Activated CD4-positive, alpha-beta T cell treated with anti-CD3 and anti-CD28 coated beads, Interleukin-2, amount 50 U/mL, for 16 hours (primary cell): ENCODE measurements around the gene TMIE.

Experiments used
- DNase-seq: peaks from one replicate; pipeline ENCODE4 v3.0.0-alpha.2; 2020

The TMIE gene

DNA sequence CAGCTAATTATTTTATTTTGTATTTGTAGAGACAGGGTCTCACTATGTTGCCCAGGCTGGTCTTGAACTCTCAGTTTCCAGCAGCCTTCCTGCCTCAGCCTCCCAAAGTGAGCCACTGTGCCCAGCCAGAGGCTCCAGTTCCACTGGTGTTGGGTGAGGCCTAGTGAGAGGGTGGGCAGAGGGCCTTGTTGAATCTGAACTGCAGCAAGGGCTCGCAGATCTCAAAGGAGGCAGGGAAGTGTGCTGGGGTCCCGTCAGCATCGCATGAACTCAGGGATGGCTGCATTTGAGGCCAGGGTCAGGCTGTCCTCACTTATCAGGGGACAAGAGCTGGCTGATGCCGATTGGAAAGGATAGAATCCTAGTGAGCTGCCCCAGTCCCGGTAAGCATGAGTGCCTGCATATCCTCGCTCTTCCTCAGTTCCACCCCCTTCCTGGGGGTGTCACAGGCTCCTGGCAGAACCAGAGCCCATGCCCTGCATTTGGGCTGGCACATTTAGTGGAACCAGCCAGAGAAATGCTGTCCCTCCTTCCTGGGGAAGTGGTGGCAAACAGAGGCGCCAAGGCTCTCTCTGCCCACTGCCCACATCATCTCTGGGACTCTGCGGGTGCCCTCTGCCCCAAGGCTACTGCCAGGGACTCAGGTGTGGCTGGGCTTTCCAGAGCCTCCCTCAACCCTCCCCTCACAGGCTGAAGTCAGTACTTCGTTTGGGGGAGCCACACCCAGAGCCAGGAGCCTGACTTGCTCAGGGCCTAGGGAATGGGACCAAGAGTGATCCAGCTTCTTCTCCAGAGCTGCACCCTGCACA is 31.8 kb upstream of the TMIE start:
- no peak for DNase-seq

DNA sequence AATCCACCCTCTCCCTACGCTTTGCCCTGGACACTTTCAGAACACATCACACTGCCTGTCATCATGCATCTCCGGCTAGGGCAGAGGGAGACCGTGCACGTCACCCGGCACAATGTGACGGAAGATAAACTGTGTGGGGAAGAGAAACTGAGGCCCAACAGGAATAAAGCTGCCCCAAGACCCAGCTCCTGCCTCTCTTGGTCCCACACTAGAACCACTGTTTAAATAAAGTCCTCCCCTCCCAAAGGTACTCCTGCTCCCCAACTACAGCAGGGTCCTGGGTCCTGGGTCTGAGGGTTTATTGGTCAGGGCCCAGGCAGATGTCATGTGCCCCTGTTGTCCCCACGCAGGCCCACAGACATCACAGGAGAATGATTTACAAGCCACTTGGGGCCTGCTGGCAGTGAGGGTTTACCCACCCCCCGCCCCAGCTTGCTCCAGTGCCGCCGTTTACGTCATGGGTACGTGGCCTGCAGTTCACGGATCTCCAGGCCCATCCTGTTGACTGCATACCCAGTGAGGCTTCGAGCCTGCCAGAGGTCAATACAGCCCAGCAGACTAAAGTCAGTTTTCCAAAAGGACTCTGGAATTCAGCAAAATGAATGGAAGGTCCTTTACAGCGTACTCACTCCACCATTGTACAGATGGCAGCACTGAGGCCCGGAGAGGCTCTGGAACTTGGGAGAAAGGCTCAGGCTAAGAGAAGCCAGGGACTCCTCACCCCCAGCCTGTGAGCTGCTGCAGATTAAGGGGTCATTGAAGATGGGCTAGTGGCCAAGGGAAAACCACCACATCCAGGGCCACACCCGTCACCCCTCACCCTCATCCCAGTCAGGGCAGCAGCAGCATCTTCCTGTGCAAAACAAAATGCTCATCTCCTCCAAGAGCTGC is 30.9 kb upstream of the TMIE start:
- DNase-seq, result no peak

DNA sequence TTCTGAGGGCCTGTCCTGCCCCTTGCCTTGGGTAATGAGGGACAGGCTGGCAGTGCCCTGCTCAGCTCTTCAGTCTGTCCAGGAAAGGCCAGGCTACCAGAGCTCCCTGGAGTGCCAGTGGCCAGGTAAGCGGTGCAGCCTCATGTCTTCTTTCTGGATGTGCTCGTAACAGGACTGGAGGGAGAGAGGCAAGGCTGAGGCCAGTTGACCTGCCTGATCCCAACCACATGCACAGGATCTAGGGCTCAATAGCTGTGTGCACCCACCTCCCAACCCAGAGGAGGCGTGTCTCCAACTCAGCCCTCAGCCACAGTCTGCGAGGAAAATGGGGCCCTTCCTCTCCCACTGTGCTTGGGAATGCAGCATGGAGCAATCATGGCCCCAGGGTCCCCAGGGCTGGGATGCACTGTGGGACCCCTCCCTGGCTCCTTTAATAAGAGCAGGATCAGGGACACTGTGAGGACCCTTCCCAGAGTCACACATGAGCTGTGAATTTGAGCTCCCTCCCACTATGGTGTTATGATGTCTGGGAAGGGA is 30.2 kb upstream of the TMIE start:
- DNase-seq, result no peak

DNA sequence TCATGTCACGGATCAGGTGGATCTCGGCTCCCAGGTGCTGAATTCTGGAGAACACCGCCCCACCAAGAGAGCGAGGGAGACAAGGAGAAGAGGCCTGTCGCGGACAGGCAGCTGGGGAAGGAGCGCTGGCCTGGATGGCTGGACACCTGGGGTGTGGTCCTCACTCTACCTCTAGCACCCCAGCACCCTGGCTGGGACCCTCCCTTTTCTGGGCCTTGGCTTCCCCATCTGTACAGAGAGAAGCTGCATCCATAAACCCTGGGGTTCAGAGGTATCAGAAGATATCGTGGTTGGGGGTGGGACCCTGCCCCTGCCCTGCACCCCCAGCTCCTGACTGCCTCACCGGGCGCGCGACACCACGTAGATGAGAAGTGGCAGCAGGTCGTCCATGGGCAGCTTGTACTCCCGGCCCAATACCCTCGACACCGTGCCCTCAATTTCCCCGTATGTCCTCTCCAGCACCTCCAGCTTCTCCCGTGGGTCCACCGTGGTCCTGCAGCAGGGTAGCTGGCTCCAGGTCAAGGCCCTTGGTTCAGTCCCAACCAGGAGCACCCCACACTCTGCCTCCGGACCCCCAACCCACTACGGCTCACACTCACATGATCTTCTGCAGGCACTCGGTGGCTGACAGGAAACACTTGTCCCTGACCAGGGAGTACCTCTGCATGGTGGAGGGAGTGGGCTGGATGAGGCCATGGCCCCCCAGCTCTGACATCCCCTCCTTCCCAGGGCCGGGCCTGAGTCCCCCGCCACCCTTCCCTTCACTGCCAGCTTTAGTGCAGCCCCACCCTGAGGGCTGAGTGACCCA is 29.4 kb upstream of the TMIE start:
- DNase-seq, result no peak

DNA sequence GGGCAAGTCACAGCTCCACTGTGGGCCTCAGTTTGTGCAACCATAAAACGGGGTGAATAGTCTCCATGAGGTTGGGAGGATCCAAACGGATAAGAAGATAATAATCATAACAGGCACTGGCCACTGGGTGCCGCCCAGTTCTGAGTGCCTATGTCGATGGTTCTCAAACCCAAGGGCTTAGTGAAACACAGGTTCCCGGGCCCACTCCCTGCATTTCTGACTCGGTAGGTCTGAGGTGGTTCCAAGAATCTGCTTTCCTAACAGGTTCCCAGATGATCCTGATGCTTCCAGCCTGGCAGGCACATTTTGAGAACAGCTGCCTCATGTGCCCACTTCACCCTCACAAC is 28.9 kb upstream of the TMIE start:
- no peak for DNase-seq

GRCh38 chr3:46673151-46674030 is 27.8 kb upstream of the TMIE start:
- DNase-seq, result no peak

GRCh38 chr3:46674031-46674845 is 27.0 kb upstream of the TMIE start:
- DNase-seq, result no peak

GRCh38 chr3:46675426-46675825 is 25.8 kb upstream of the TMIE start:
- no peak for DNase-seq

- DNase-seq, result no peak
Observed at GRCh38 chr3:46675843-46676567, 25.2 kb upstream of the TMIE start.

DNA sequence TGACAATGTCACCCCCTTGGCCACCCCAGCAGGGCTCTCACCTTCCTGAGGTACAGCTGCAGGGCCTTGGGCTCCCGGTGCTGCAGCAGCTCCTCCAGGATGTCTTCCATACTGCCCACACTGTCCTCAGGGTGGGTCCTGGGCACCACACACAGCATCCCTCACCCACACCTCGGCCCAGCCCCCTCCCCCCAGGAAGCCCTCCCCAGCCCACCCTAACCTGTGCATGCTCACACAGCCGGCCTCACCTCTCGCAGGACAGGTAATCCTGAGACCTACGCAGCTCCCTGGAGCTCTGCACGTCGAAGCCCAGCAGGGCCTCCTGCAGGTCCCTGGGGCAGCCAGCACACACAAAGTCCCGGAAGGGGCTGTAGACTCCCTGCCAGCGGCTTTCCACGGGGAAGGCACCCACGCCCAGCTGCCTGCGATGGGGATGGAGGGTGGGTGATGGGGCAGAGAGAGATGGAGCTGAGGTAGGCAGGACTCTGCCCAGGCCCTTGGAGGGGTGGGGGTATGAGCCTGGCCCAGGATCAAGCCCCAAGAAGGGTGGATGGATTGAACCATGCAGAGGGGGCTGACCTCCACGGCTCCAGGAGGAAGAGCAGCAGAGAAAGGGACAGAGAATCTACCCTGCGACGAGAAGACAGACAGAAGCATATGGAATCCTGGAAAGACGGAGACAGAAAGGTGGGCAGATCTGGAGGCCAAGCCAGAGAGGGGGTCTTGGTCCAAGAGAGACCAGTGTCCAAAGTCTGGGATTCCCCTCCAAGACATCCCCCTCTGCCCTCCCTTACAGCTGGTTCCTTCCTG is 24.4 kb upstream of the TMIE start:
- no peak for DNase-seq

- DNase-seq, result no peak
Observed at GRCh38 chr3:46677411-46677726, 23.8 kb upstream of the TMIE start.

GRCh38 chr3:46678280-46678679 is 22.9 kb upstream of the TMIE start:
- DNase-seq, result no peak

DNA sequence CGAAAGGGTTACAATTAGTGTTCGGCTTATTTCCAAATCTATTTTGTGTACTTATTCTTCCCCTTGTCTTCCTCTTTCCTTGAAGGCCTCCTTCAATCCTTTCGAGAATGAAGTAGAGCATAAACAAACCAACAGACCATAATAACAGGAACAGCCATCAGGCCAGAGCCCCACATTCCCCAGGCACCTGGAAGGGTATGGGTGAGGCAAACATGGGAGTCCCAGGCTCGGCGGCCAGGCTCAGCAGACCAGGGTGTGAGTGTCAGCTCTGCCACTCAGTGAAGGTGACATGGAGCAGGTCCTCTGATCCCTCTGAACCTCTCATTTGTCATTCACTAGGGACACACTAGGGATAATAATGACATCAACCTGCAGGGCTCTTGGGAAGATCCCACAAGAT is 21.5 kb upstream of the TMIE start:
- no peak for DNase-seq

- no peak for DNase-seq
Observed at GRCh38 chr3:46680298-46680826, 20.8 kb upstream of the TMIE start.

GRCh38 chr3:46681387-46681786 is 19.8 kb upstream of the TMIE start:
- no peak for DNase-seq

DNA sequence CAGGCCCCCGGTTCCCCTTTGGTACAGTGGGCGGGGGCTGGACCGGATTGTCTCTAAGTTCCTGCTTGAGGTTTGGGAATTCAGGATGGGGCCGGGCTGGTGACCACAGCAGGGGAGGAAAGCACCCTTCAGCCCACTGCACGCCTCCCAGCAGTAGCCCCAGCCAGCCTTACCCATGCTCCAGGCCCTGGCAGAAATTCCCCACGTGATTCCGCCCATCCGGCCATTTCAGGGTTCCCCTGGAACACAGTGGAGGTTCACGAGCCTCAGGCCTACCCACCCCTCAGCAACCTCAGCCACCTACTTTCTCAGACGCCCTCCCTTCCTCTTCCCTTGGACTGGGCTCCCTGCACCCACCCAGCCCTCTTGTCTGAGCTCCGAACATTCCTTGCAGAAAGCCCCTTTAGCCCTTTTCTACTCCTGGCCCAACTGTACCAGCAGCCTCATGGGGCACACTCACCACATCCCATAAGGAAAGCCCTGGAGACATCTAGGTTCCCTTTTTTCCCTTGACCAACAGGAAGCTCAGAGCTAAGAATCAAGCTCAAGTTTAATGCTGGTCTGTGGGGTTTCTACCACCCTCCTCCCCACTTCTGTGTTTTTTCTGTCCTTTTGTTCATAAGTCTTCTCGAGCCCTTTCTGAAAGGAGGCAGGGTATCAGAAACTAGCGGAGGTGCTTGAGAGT is 19.2 kb upstream of the TMIE start:
- DNase-seq, result no peak

DNA sequence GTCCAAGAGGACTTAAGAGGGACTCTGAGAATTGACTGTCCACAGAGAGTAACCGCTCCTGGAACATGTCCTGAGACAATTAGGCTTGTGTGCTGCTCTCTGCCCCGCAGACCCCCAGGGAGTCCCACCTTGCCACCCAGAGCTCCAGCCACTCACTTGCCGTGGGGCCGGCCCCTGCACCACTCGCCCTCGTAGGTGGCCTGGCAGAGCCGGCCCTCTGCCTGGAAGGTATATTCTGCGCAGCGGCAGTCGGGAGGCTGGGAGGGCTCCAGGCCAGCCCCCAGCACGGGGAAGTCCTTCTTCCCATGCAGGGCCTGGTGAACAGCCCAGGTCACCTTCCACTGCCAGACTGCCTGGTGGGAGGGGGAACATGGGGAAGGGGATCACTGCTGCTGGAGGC is 18.2 kb upstream of the TMIE start:
- no peak for DNase-seq

- DNase-seq, result no peak
Observed at GRCh38 chr3:46684891-46685290, 16.3 kb upstream of the TMIE start.

DNA sequence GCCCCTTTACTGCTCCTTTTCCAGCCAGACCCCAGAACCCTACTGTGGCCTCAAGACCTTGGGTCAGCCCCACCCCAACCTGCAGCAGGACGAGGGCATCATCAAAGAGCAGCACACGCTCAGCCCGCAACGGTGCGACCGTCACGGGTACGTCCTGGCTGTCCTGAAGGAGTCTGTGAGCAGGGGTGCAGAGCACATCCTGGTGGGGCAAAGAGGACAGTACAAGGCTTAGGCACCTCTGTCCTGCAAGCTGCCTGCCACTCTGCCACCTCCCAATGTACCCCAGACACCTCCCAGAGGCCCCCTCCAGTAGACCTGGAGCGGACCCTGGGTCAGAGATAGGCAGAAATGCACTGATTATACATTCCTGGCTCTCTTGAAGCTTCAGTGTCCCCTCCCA is 15.7 kb upstream of the TMIE start:
- DNase-seq, result no peak
